CD4-positive, alpha-beta T cell treated with Interleukin-17A for 1 hour (primary cell): Measurements from ENCODE around the gene HPS4.
A peak's percentile ranks its signal among the peaks of the same experiment; 100 is the strongest.
"Not testable (repeated sequence)": the region's sequence is repeated elsewhere in the genome, so short reads cannot be mapped to it uniquely, and the experiment has no call there.

Source experiments
- DNase-seq: peaks from one replicate; pipeline ENCODE4 v3.0.0-alpha.2; 2020

Gene HPS4

GRCh38 chr22:26438776-26439175 lies 44.8 kb downstream of the HPS4 start:
- not testable (repeated sequence) for DNase-seq

- no peak for DNase-seq
Observed at GRCh38 chr22:26437694-26438392, 45.7 kb downstream of the HPS4 start.

GRCh38 chr22:26436903-26437515 lies 46.6 kb downstream of the HPS4 start:
- DNase-seq: no peak

GRCh38 chr22:26435327-26436093 lies 48.1 kb downstream of the HPS4 start:
- DNase-seq: no peak

- DNase-seq: no peak
Observed at GRCh38 chr22:26433805-26434204, 49.8 kb downstream of the HPS4 start.

- no peak for DNase-seq
Observed at GRCh38 chr22:26432619-26433311, 50.8 kb downstream of the HPS4 start.

- DNase-seq: no peak
Observed at GRCh38 chr22:26431261-26431995, 52.2 kb downstream of the HPS4 start.

- no peak for DNase-seq
Observed at GRCh38 chr22:26430600-26430999, 53.0 kb downstream of the HPS4 start.

GRCh38 chr22:26429458-26430286 lies 53.9 kb downstream of the HPS4 start:
- no peak for DNase-seq

GRCh38 chr22:26428515-26429457 lies 54.8 kb downstream of the HPS4 start, which contains the start of gene ASPHD2:
TSS of gene ASPHD2 (plus strand) at chr22:26429260. CDS start at chr22:26433616, 4,356 bp downstream.
- DNase-seq: peak; percentile 83

- DNase-seq: no peak
Observed at GRCh38 chr22:26426924-26427323, 56.7 kb downstream of the HPS4 start.

- no peak for DNase-seq
Observed at GRCh38 chr22:26418620-26419019, 65.0 kb downstream of the HPS4 start.

- DNase-seq: no peak
Observed at GRCh38 chr22:26417406-26417805, 66.2 kb downstream of the HPS4 start.

GRCh38 chr22:26416670-26417276 lies 66.8 kb downstream of the HPS4 start:
- no peak for DNase-seq

- DNase-seq: no peak
Observed at GRCh38 chr22:26416256-26416655, 67.3 kb downstream of the HPS4 start.

- no peak for DNase-seq
Observed at GRCh38 chr22:26414347-26414746, 69.2 kb downstream of the HPS4 start.

- no peak for DNase-seq
Observed at GRCh38 chr22:26410386-26410785, 73.2 kb downstream of the HPS4 start.

- DNase-seq: no peak
Observed at GRCh38 chr22:26409719-26410335, 73.8 kb downstream of the HPS4 start.

- DNase-seq: not testable (repeated sequence)
Observed at GRCh38 chr22:26408562-26409220, 74.9 kb downstream of the HPS4 start.
